Upper lobe of left lung (tissue), 4 donors: ENCODE data around the gene ANKS1A.

Experiments
- CTCF ChIP-seq, 6 experiments: fragments of 450-650 bp in 4 of 6; fragments of 200-600 bp in 2 of 6; sonication (generic) in 2 of 6; IDR thresholded peaks; one replicate each; pipeline ENCODE4 v1.5.1; 2016 to 2019; ENCODE audit warnings: antibody characterized with exemption in 6 of 6
- POLR2AphosphoS5 ChIP-seq, 2 donors: sonication (generic); formaldehyde crosslinking; IDR thresholded peaks; one replicate each; pipeline ENCODE4 v1.5.1; 2017; ENCODE audit warnings: antibody characterized with exemption in 2 of 2

- no peak for TF ChIP-seq POLR2AphosphoS5 (IDR thresholded peaks at IDR 0.05)
- TF ChIP-seq CTCF (IDR thresholded peaks at IDR 0.05) = no peak
Observed at GRCh38 chr6:34947561-34947960, 58.5 kb downstream of the ANKS1A start.
